H1 (cell line): ENCODE data around the gene RIN3. TPM values are rescaled to one million over a fixed set of nuclear protein-coding genes. Genes with fewer than 3 reads are reported as not detected.

Experiments
- CTCF ChIA-PET: fragments of 300-600 bp; sonication (Branson Sonifier 250); formaldehyde crosslinking; loops from one replicate; lab custom pipeline; 2021; ENCODE audit not compliant: partially characterized antibody; lab: Charles Lee
- POLR2A ChIA-PET: fragments of 300-600 bp; sonication (Branson Sonifier 250); formaldehyde crosslinking; loops from one replicate; lab custom pipeline; 2021; ENCODE audit warnings: inconsistent platforms; ENCODE audit not compliant: partially characterized antibody; lab: Charles Lee
- DNase-seq, 2 experiments: peaks; one replicate each; pipeline versions ENCODE4 v3.0.0 to v3.0.0-alpha.2; 2010 to 2022; ENCODE audit warnings: low spot score in 2 of 2, low read depth in 1 of 2, mixed read lengths in 1 of 2
- FAIRE-seq: peaks from 2 replicates; lab custom pipeline; 2011; peaks lifted over from hg19 to GRCh38; lab: Jason Lieb, UNC
- H2AFZ ChIP-seq: 2 replicates; pipeline ENCODE4 v1.8.1; 2012; ENCODE audit warnings: low read length, inconsistent platforms
- H2AK5ac ChIP-seq: 2 replicates; pipeline ENCODE4 v1.6.1; 2013; ENCODE audit warnings: low read depth, low read length
- H2BK120ac ChIP-seq: replicated peaks from 2 replicates; pipeline ENCODE3; 2013; ENCODE audit warnings: low read depth, low read length, inconsistent platforms
- H2BK12ac ChIP-seq: 2 replicates; pipeline ENCODE4 v1.6.1; 2013; ENCODE audit warnings: low read depth, low read length
- H2BK15ac ChIP-seq: 2 replicates; pipeline ENCODE4 v1.6.1; 2013; ENCODE audit warnings: low read length
- H2BK20ac ChIP-seq: 2 replicates; pipeline ENCODE4 v1.6.1; 2013; ENCODE audit warnings: low read length
- H2BK5ac ChIP-seq: 2 replicates; pipeline ENCODE4 v1.6.1; 2013; ENCODE audit warnings: low read depth, low read length
- H3K14ac ChIP-seq: 2 replicates; pipeline ENCODE4 v1.6.1; 2013; ENCODE audit warnings: inconsistent platforms; ENCODE audit not compliant: insufficient read length
- H3K18ac ChIP-seq: 2 replicates; pipeline ENCODE4 v1.6.1; 2013; ENCODE audit warnings: low read length; ENCODE audit errors: extremely low read depth
- H3K23ac ChIP-seq: 2 replicates; pipeline ENCODE4 v1.6.1; 2013; ENCODE audit warnings: inconsistent platforms; ENCODE audit not compliant: insufficient read length
- H3K23me2 ChIP-seq: 2 replicates; pipeline ENCODE4 v1.6.1; 2013; ENCODE audit warnings: low read depth, low read length
- H3K27ac ChIP-seq: 2 replicates; pipeline ENCODE4 v1.6.1; 2011; ENCODE audit warnings: low read depth, low read length, inconsistent platforms
- H3K27me3 ChIP-seq, 4 experiments: replicated peaks in 1 of 4; 1 replicate in 1 of 4; 2 replicates in 3 of 4; pipeline versions ENCODE4 v1.6.1 to v1.8.1; 2011 to 2013; ENCODE audit warnings: low read length in 3 of 4, mild to moderate bottlenecking in 3 of 4, inconsistent platforms in 2 of 4, mixed read lengths in 2 of 4, moderate library complexity in 1 of 4; ENCODE audit not compliant: control insufficient read depth in 3 of 4, insufficient read depth in 3 of 4; ENCODE audit errors: extremely low read depth in 1 of 4
- H3K36me3 ChIP-seq, 4 experiments: 2 replicates each; pipeline versions ENCODE4 v1.6.1 to v1.8.1; 2011 to 2013; ENCODE audit warnings: mild to moderate bottlenecking in 4 of 4, low read length in 3 of 4, moderate library complexity in 2 of 4, control low read depth in 1 of 4, inconsistent platforms in 1 of 4; ENCODE audit not compliant: insufficient read depth in 4 of 4, control insufficient read depth in 2 of 4
- H3K4ac ChIP-seq: replicated peaks from 2 replicates; pipeline ENCODE3; 2013; ENCODE audit warnings: low read length, low read depth, mixed read lengths, inconsistent platforms; ENCODE audit not compliant: insufficient read length
- H3K4me1 ChIP-seq, 4 experiments: replicated peaks in 1 of 4; 1 replicate in 1 of 4; 2 replicates in 3 of 4; pipeline versions ENCODE4 v1.6.1 to v1.8.1; 2011 to 2013; ENCODE audit warnings: low read length in 3 of 4, inconsistent platforms in 2 of 4, mixed read lengths in 1 of 4; ENCODE audit not compliant: insufficient read depth in 4 of 4, control insufficient read depth in 3 of 4
- H3K4me2 ChIP-seq, 2 experiments: 2 replicates each; pipeline versions ENCODE4 v1.6.1 to v1.8.1; 2011 to 2013; ENCODE audit warnings: low read depth in 2 of 2, low read length in 2 of 2, control low read depth in 1 of 2, inconsistent platforms in 1 of 2, mild to moderate bottlenecking in 1 of 2; ENCODE audit not compliant: insufficient read depth in 1 of 2
- H3K4me3 ChIP-seq, 4 experiments: fragments of 200-600, 300-600 bp in 1 of 4; sonication (generic), shearing (Covaris generic), sonication (Bioruptor Twin) in 1 of 4; 2 replicates each; pipeline versions ENCODE4 v1.5.1 to v1.8.1; 2011 to 2016; ENCODE audit warnings: low read length in 4 of 4, low read depth in 3 of 4, control low read depth in 2 of 4, inconsistent platforms in 2 of 4, mild to moderate bottlenecking in 2 of 4, mixed read lengths in 1 of 4, moderate library complexity in 1 of 4; ENCODE audit not compliant: insufficient read depth in 2 of 4; ENCODE audit errors: extremely low read depth in 1 of 4
- H3K56ac ChIP-seq: replicated peaks from 2 replicates; pipeline ENCODE3; 2013; ENCODE audit warnings: low read depth, mild to moderate bottlenecking, mixed read lengths, low read length, inconsistent platforms; ENCODE audit not compliant: insufficient read length
- H3K79me1 ChIP-seq: 2 replicates; pipeline ENCODE4 v1.6.1; 2013; ENCODE audit warnings: low read depth, low read length, control low read depth
- H3K79me2 ChIP-seq, 2 experiments: 2 replicates each; pipeline versions ENCODE4 v1.6.1 to v1.8.1; 2012 to 2013; ENCODE audit warnings: low read length in 2 of 2, mild to moderate bottlenecking in 2 of 2, inconsistent platforms in 1 of 2; ENCODE audit not compliant: insufficient read depth in 2 of 2, control insufficient read depth in 1 of 2
- H3K9ac ChIP-seq, 4 experiments: replicated peaks in 1 of 4; 1 replicate in 1 of 4; 2 replicates in 3 of 4; pipeline versions ENCODE4 v1.6.1 to v1.8.1; 2011 to 2013; ENCODE audit warnings: low read depth in 3 of 4, low read length in 3 of 4, control low read depth in 2 of 4, mild to moderate bottlenecking in 2 of 4, moderate library complexity in 2 of 4, inconsistent platforms in 1 of 4; ENCODE audit errors: extremely low read depth in 1 of 4
- H3K9me3 ChIP-seq, 2 experiments: 2 replicates each; pipeline versions ENCODE4 v1.6.1 to v1.8.1; 2012 to 2013; ENCODE audit warnings: mild to moderate bottlenecking in 2 of 2, moderate library complexity in 2 of 2, control low read depth in 1 of 2, inconsistent platforms in 1 of 2, low read depth in 1 of 2, low read length in 1 of 2, mixed read lengths in 1 of 2; ENCODE audit not compliant: insufficient read depth in 2 of 2
- H4K20me1 ChIP-seq, 2 experiments: replicated peaks in 1 of 2; 2 replicates each; pipeline versions ENCODE3 to v1.8.1; 2011 to 2013; ENCODE audit warnings: inconsistent platforms in 2 of 2, low read length in 2 of 2, mild to moderate bottlenecking in 1 of 2; ENCODE audit not compliant: insufficient read depth in 2 of 2, control insufficient read depth in 1 of 2
- H4K5ac ChIP-seq: 2 replicates; pipeline ENCODE4 v1.6.1; 2013; ENCODE audit warnings: low read length, low read depth, mixed read lengths, inconsistent platforms; ENCODE audit not compliant: insufficient read length
- H4K8ac ChIP-seq: 2 replicates; pipeline ENCODE4 v1.8.0; 2013; ENCODE audit warnings: mild to moderate bottlenecking, moderate library complexity, low read length, inconsistent platforms; ENCODE audit not compliant: insufficient read depth; ENCODE audit errors: extremely low read depth
- H4K91ac ChIP-seq: replicated peaks from 2 replicates; pipeline ENCODE3; 2013; ENCODE audit warnings: low read length, mixed read lengths, inconsistent platforms; ENCODE audit not compliant: insufficient read length
- BACH1 ChIP-seq: IDR thresholded peaks from 2 replicates; pipeline ENCODE4 v1.6.1; 2012; ENCODE audit warnings: low read length, improper control_type of control experiment
- CREB1 ChIP-seq: IDR thresholded peaks from 2 replicates; pipeline ENCODE4 v1.6.1; 2012; ENCODE audit warnings: inconsistent platforms
- CTBP2 ChIP-seq: IDR thresholded peaks from 2 replicates; pipeline ENCODE4 v1.7.0; 2011; ENCODE audit warnings: borderline replicate concordance, mild to moderate bottlenecking, moderate library complexity, mixed read lengths, low read length; ENCODE audit not compliant: insufficient read depth, insufficient read length
- GABPA ChIP-seq: IDR thresholded peaks from 2 replicates; pipeline ENCODE4 v1.6.1; 2011; ENCODE audit warnings: mild to moderate bottlenecking, low read length, moderate library complexity, borderline replicate concordance; ENCODE audit not compliant: insufficient read depth
- RAD21 ChIP-seq, 2 experiments: IDR thresholded peaks in 1 of 2; conservative IDR thresholded peaks in 1 of 2; 2 replicates each; pipeline ENCODE4 v1.6.1; 2011; ENCODE audit warnings: low read depth in 2 of 2, low read length in 2 of 2, improper control_type of control experiment in 1 of 2, inconsistent platforms in 1 of 2, mild to moderate bottlenecking in 1 of 2, moderate library complexity in 1 of 2
- RNF2 ChIP-seq: fragments of 200-900, 300-1000 bp; sonication (generic); IDR thresholded peaks from 2 replicates; pipeline ENCODE4 v1.7.1; 2016; ENCODE audit warnings: borderline replicate concordance, low read depth, mild to moderate bottlenecking, antibody characterized with exemption, low read length; ENCODE audit not compliant: poor library complexity, severe bottlenecking; ENCODE audit errors: missing control alignments
- WGBS, 2 experiments: shearing (Covaris generic) in 1 of 2; methylation state at CpG; one replicate each; pipeline versions ENCODE4 v1.1.6 to v1.1.7; 2013 to 2015; ENCODE audit warnings: low lambda C conversion rate in 2 of 2, mixed read lengths in 2 of 2, inconsistent platforms in 1 of 2, low coverage in 1 of 2, missing lambda C conversion rate in 1 of 2; ENCODE audit not compliant: insufficient replicate concordance in 2 of 2, insufficient coverage in 1 of 2, insufficient read length in 1 of 2; ENCODE audit errors: extremely low coverage in 1 of 2, missing lambda C conversion rate in 1 of 2; 5-methylcytosine and 5-hydroxymethylcytosine counted together
- polyA plus RNA-seq, 7 experiments: library from polyadenylated mRNA; depleted of rRNA in 3 of 7; stranded (reverse) in 5 of 7; unstranded in 2 of 7; fragments of >200 nt in 5 of 7; fragments of 200-250 nt in 2 of 7; gene quantifications; 1 replicate in 5 of 7; 2 replicates in 1 of 7; 4 replicates in 1 of 7; pipeline versions ENCODE4 v1.2.1 to v1.2.3, GENCODE V29; 2011 to 2013; ENCODE audit warnings: missing spikeins in 2 of 7, mixed read lengths in 2 of 7
- total RNA-seq: library from RNA; stranded (reverse); fragmentation: NEBNext Ultra II Directional; extraction: Animal tissue kit (Norgen Biotek cat#: 25700); gene quantifications from 2 replicates; pipeline ENCODE4 v1.2.1, GENCODE V29; 2021

RIN3 gene
- total and polyA plus RNA-seq, 2 of the 8 experiments (the other 6 are each of a cell fraction or from before 2014, with no cell fraction given), result 0.59 to 1.5 TPM

DNA sequence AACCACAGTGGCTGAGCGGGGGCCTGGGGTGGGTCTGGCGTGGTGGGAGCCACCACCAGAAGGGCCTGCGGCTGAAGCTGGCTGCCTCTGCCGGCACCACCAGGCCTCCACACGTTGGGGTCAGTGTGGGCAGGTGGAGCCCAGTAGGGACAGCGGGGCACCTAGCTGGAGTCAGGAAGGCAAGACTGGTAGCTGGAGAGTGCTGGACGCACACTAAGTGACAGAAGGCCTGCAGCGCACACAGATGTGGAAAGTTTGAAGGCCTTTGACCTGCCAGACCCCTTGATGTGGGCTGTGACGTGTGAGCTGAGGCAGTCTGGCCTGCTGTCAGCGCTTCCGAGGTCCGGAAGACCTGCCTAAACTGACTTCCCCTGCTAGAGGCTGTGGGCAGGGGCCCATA, 26.3 kb downstream of the RIN3 start:
- Histone ChIP-seq H3K9ac (no peak overlapping the region), H3K36me3 (no peaks in the 10 kb centered on the region), H3K27me3 (no peaks in the 10 kb centered on the region), H2AFZ (no peak overlapping the region), H4K91ac (no peak overlapping the region), H4K20me1 (no peaks in the 10 kb centered on the region), H2BK120ac (no peak overlapping the region), H4K8ac (no peak overlapping the region), H3K27ac (no peak overlapping the region), H3K23me2 (no peaks in the 10 kb centered on the region), H2AK5ac (no peak overlapping the region), H4K5ac (no peak overlapping the region), H2BK15ac (no peak overlapping the region), H3K4me3 (no peak overlapping the region), H2BK20ac (no peak overlapping the region), H3K9me3 (no peaks in the 10 kb centered on the region), H3K79me1 (no peaks in the 10 kb centered on the region), H3K4me1 (peaks cover 0 to 3% (median 0%) of the 10 kb centered on the region in 4 experiments; a peak in 3 of 7 replicates), H2BK5ac (no peak overlapping the region; the same call in 1 of the 2 replicates), H3K18ac (no peak overlapping the region), H3K79me2 (no peaks in the 10 kb centered on the region)
- no peak for DNase-seq
- WGBS, 2 experiments, result 87% methylated on average over 12 of the region's 12 CpGs; no CpG with 5 or more reads in 1 of the 2 experiments
- ChIA-PET POLR2A (no interaction called here), CTCF (interaction anchor here (1.0 to 1.4 kb wide), 2 partner anchors 13 to 157 kb away, joined by 3 read pairs; no protein-coding TSS in a partner anchor)
- TF ChIP-seq RNF2 (no peak), RAD21 (IDR thresholded peaks at IDR 0.05 in 1 of 2, conservative IDR thresholded peaks at IDR 0.05 in 1 of 2; ENCODE audit: low read depth in 2 of 2, low read length in 2 of 2) (no peak), CREB1 (no peak), BACH1 (no peak), CTBP2 (no peak), GABPA (no peak)
- TF ChIP-seq, all 59 proteins: peak for 0
- no peak overlapping the region for H3K56ac ChIP-seq
- H3K4ac ChIP-seq, result no peak overlapping the region
- H3K23ac ChIP-seq, result no peak overlapping the region
- FAIRE-seq, result no peak
- H3K4me2 ChIP-seq, result no peak overlapping the region
- H3K14ac ChIP-seq, result no peak overlapping the region
- no peak overlapping the region for H2BK12ac ChIP-seq
